ENCODE results near the gene PPP4R1. TPM values are rescaled to one million over a fixed set of nuclear protein-coding genes. Genes with fewer than 3 reads are reported as not detected.

The PPP4R1 gene
- total and polyA plus RNA-seq, 8 donors, result 25.9 to 372 (median 40.7) TPM

GRCh38 chr18:9522952-9523351, 91.4 kb downstream of the PPP4R1 start:
- H3K27me3 ChIP-seq, result no peaks in the 10 kb centered on the region
- H3K4me1 ChIP-seq, result peaks cover 0 to 21% (median 11%) of the 10 kb centered on the region in 4 donors
- intact Hi-C loops (cut with DNase I; ENCODE audit: low total_unique reads), result no loop called here
- H3K27ac ChIP-seq, result no peak overlapping the region
- H3K4me3 ChIP-seq, result no peak overlapping the region
- TF ChIP-seq POLR2AphosphoS5 (IDR thresholded peaks at IDR 0.05) (no peak), POLR2A (IDR thresholded peaks at IDR 0.05) (no peak), EP300 (IDR thresholded peaks at IDR 0.05) (no peak), CTCF (IDR thresholded peaks at IDR 0.05) (no peak)
- H3K36me3 ChIP-seq, result peaks cover 29 to 67% (median 58%) of the 10 kb centered on the region in 4 donors
- H3K9me3 ChIP-seq, result no peaks in the 10 kb centered on the region
- 88 to 97% (median 96%) methylated on average over 6 of the region's 6 CpGs for WGBS, 5 donors
- DNase-seq, result no peak

DNA sequence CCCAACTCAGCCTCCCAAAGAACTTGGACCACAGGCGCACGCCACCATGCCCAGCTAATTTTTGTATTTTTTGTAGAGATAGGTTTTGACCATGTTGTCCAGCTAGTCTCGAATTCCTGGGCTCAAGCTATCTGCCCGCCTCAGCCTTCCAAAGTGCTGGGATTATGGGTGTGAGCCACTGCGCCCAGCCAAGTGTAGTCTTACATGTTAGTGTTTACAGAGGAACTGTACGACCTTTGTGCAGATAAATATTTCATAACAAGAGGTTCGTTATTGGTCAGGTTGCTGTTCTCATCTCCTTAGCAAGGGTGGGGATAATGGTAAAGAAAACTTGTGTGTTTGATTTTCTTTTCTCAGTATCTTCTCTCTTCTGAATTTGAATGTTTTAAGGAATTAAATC, 92.6 kb downstream of the PPP4R1 start:
- TF ChIP-seq CTCF (IDR thresholded peaks at IDR 0.05), result no peak
- TF ChIP-seq POLR2A (IDR thresholded peaks at IDR 0.05), result no peak
- TF ChIP-seq POLR2AphosphoS5 (IDR thresholded peaks at IDR 0.05), result no peak
- TF ChIP-seq EP300 (IDR thresholded peaks at IDR 0.05), result no peak
- no peak overlapping the region for H3K27ac ChIP-seq
- no peaks in the 10 kb centered on the region for H3K27me3 ChIP-seq
- no peaks in the 10 kb centered on the region for H3K9me3 ChIP-seq
- peaks cover 28 to 67% (median 59%) of the 10 kb centered on the region in 4 donors for H3K36me3 ChIP-seq
- intact Hi-C loops (cut with DNase I; ENCODE audit: low total_unique reads), result no loop called here
- peaks cover 0 to 32% (median 17%) of the 10 kb centered on the region in 4 donors for H3K4me1 ChIP-seq
- no peak for DNase-seq
- H3K4me3 ChIP-seq, result no peak overlapping the region
- WGBS, 5 donors, result 76 to 84% (median 78%) methylated on average over 7 of the region's 7 CpGs

DNA sequence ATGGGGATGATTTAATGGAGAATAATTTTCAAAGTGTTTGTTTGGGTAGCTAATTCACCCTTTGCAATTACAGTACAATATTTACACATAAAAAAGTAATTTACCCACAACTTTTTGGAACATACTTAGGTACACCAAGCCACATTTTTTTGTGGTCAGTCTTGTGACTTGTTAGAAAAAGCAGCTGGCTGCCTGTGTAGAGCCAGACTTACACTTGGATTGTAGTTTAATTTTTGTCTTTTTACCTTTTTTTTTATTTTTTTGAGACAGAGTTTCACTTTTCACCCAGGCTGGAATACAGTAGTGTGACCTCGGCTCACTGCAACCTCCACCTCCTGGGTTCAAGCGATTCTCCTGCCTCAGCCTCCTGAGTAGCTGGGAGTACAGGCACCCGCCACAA, 93.7 kb downstream of the PPP4R1 start:
- Histone ChIP-seq H3K36me3 (peaks cover 19 to 56% (median 50%) of the 10 kb centered on the region in 4 donors), H3K9me3 (no peaks in the 10 kb centered on the region), H3K27ac (no peak overlapping the region), H3K4me3 (no peak overlapping the region), H3K27me3 (no peaks in the 10 kb centered on the region), H3K4me1 (peaks cover 0 to 40% (median 20%) of the 10 kb centered on the region in 4 donors)
- 84 to 98% (median 88%) methylated on average over 3 of the region's 3 CpGs for WGBS, 5 donors
- no peak for DNase-seq
- TF ChIP-seq POLR2AphosphoS5 (IDR thresholded peaks at IDR 0.05) (no peak), POLR2A (IDR thresholded peaks at IDR 0.05) (no peak), EP300 (IDR thresholded peaks at IDR 0.05) (no peak), CTCF (IDR thresholded peaks at IDR 0.05) (no peak)
- intact Hi-C loops (cut with DNase I; ENCODE audit: low total_unique reads), result no loop called here

DNA sequence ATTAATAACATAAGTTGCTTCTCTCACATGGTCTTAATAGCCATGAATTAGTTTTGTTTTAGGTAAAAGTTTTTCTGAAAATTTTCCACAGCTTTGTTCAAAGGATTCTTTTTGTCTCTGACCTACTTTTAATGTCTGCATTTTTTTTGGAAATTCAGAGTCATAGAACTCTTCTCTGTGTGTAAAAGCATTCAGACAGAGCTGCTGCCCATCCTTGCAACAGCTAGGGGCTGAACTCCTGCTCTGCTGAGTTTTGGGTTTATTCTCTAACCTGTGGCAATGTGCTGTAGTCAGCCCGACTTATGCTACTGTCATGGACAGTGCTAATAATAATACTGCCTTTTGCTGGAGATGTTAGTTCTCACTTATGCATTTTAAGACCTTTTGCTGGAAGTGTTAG, 95.0 kb downstream of the PPP4R1 start:
- intact Hi-C loops (cut with DNase I; ENCODE audit: low total_unique reads), result no loop called here
- WGBS, 5 donors, result 46 to 89% (median 81%) methylated on average over 1 of the region's 1 CpG
- Histone ChIP-seq H3K27ac (no peak overlapping the region), H3K4me1 (peaks cover 0 to 53% (median 20%) of the 10 kb centered on the region in 4 donors), H3K36me3 (peaks cover 11 to 44% (median 41%) of the 10 kb centered on the region in 4 donors), H3K9me3 (no peaks in the 10 kb centered on the region), H3K4me3 (no peak overlapping the region), H3K27me3 (no peaks in the 10 kb centered on the region)
- TF ChIP-seq POLR2A (IDR thresholded peaks at IDR 0.05), result no peak
- TF ChIP-seq CTCF (IDR thresholded peaks at IDR 0.05), result no peak
- no peak for TF ChIP-seq POLR2AphosphoS5 (IDR thresholded peaks at IDR 0.05)
- TF ChIP-seq EP300 (IDR thresholded peaks at IDR 0.05), result no peak
- no peak for DNase-seq
